HG03159 (cell line): ENCODE results near the gene NXPH4.
A peak's percentile ranks its signal among the peaks of the same experiment; 100 is the strongest.

ENCODE experiments used
- ATAC-seq: cut with Tn5 transposase; IDR thresholded peaks from one replicate; pipeline ENCODE4 v1.9.1; 2021; ENCODE audit warnings: mild to moderate bottlenecking, moderate library complexity; ENCODE audit not compliant: unreplicated experiment

Gene NXPH4

DNA sequence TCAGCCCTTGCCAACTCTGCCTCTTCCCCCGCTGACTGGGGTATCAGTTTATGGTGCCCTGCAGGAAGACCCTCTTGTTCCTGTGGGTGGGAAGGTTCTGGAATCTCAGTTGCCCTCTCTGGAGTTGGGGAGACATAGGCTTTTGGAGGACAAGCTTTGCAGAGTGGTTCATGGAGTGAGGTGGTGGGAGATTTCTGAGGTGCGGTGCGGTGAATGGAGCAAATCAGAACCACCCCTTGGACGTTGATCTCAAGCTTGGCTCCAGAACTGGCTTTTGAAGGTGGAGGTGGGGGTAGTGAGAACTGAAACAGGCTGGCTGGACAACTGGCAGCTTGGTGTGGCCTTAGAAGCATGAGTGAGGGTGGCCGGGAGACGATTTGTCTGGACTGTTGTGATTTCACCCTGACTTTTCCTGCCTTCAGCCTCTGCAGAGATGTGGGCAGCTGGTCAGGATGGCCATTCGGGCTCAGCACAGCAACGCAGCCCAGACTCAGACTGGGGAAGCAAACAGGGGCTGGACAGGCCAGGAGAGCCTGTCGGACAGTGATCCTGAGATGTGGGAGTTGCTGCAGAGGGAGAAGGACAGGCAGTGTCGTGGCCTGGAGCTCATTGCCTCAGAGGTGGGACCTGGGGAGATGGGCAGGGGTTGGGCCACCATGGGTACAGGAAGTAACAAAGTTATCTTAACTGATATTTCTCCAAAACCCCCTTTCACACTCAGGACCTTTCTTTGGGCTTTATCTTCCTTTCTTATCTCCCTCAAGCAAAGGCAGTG is 14.0 kb downstream of the NXPH4 start:
- ATAC-seq, result no peak

DNA sequence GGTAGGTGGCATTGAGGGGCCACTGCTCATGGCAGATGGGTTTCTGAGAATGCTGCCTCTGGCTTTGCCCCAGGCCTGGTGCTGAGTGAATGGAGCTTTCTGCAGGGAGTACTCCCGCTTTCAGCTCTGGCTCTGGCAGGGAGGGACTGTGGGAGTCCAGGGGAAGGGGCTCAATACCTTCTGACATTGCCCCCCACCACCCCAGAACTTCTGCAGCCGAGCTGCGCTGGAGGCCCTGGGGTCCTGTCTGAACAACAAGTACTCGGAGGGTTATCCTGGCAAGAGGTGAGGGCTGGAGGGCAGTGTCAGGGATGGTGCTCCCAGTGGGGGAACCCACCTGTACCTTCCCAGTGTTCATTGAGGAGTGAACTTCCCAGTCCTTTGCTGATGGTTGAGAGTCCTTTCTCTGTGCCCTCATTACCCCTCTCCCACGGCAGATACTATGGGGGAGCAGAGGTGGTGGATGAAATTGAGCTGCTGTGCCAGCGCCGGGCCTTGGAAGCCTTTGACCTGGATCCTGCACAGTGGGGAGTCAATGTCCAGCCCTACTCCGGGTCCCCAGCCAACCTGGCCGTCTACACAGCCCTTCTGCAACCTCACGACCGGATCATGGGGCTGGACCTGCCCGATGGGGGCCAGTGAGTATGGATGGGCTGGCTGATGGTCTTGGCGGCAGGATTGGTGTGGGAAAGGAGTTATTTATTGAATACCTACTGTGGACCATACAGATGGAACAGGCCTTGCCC is 14.9 kb downstream of the NXPH4 start:
- no peak for ATAC-seq

DNA sequence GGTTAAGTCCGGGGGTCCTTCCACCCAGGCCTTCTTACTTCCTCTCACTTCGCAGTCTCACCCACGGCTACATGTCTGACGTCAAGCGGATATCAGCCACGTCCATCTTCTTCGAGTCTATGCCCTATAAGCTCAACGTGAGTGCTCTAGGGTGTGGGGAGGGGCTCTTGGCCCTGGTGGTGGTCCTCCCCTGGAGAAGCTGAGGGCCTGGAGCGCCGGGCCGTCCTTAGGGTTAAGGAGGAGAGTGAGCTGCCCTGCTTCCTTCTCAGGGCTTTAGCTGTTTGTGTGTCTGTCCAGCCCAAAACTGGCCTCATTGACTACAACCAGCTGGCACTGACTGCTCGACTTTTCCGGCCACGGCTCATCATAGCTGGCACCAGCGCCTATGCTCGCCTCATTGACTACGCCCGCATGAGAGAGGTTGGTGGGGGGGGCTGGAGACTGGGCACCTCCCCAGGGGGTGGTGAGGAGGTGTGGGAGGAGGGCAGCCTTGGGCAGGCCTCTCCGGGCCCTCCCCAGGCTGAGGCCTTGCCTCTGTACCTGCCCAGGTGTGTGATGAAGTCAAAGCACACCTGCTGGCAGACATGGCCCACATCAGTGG is 15.7 kb downstream of the NXPH4 start:
- ATAC-seq, result no peak

DNA sequence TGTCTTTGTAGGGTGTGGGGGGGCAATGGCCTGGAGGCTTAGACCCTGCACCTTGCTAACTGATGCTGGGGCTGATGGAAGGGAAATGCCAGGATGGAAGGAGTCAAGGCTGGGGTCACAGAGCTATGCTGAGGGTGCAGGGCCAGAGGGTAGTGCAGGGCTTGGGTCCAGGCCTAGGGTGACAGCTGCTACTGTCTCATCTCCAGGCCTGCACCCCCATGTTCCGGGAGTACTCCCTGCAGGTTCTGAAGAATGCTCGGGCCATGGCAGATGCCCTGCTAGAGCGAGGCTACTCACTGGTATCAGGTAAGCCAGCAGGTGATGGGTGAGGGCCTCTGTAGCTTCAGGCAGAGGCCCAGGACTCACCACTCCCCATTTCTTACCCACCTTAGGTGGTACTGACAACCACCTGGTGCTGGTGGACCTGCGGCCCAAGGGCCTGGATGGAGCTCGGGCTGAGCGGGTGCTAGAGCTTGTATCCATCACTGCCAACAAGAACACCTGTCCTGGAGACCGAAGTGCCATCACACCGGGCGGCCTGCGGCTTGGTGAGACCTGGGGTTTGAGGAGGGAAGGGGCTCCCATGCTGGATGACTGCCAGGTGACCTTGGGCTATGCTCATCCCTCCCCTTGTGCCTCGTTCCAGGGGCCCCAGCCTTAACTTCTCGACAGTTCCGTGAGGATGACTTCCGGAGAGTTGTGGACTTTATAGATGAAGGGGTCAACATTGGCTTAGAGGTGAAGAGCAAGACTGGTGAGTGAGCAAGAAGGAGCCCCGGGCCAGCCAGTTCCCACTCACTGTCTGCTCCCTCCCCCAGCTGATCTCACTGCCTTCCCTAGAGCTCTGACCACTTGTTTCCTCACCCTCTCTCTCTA is 17.0 kb downstream of the NXPH4 start:
- no peak for ATAC-seq

DNA sequence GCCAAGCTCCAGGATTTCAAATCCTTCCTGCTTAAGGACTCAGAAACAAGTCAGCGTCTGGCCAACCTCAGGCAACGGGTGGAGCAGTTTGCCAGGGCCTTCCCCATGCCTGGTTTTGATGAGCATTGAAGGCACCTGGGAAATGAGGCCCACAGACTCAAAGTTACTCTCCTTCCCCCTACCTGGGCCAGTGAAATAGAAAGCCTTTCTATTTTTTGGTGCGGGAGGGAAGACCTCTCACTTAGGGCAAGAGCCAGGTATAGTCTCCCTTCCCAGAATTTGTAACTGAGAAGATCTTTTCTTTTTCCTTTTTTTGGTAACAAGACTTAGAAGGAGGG is 17.6 kb downstream of the NXPH4 start:
- no peak for ATAC-seq

DNA sequence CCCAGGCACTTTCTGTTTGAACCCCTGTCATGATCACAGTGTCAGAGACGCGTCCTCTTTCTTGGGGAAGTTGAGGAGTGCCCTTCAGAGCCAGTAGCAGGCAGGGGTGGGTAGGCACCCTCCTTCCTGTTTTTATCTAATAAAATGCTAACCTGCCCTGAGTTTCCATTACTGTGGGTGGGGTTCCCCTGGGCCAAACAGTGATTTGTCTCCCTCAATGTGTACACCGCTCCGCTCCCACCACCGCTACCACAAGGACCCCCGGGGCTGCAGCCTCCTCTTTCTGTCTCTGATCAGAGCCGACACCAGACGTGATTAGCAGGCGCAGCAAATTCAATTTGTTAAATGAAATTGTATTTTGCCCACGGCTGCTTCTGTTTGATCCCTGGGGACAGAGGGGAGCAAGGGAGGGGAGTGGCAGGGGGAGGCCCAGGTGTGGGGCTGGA is 18.0 kb downstream of the NXPH4 start:
- ATAC-seq, result no peak

DNA sequence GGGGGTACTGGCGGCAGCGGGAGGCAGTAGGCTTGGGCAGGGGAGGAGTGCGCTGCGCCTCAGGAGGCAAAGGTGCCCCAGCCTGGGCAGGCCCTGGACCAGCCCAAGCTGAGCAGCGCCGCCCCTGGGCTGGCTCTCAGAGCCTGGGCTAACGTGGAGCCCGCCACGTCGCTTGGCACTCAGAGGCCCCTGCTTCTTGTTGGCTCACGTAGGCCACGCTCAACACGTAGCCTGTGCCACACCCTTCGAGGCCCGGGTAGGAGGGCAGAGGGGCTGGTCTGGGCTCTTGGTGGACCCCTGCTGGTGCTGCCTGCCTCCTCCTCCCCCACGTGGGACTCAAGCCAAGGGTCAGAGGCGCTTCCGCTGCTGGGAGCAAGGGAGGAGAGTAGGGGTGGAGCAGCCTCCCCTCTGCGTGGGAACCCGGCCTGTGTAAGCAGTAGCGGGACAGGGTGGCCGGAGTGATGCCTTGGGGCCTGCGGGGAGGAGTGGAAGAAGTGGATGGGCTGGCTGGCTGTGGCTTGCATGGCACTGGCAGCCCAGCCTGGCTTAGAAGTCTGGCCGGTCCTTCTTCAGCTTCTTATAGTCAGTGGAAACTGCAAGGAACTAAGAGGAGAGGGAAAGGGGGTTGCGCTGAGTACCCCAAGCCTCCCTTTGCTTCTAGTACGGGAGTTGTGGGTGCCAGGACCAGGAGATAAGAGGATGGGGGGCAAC is 18.6 kb downstream of the NXPH4 start:
- no peak for ATAC-seq

DNA sequence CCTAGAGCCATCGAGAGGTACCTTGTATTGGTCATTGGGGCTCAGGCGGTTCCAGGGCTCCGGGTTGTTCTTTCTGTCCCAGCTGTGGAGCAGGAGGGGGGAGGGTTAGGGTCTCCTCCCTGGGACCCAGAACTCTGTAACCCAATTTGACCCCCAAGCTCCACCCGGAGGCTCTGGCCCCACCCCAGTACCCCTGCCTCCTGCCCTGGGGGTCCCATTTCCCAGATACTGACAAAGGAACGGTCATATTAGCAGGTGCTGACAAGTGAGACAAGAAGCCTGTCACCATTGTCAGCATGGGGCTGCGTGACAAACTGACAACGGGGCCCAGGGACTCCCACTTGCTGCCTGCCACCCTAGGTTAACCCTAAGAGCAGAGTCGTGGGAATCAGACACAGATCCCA is 19.1 kb downstream of the NXPH4 start:
- no peak for ATAC-seq

DNA sequence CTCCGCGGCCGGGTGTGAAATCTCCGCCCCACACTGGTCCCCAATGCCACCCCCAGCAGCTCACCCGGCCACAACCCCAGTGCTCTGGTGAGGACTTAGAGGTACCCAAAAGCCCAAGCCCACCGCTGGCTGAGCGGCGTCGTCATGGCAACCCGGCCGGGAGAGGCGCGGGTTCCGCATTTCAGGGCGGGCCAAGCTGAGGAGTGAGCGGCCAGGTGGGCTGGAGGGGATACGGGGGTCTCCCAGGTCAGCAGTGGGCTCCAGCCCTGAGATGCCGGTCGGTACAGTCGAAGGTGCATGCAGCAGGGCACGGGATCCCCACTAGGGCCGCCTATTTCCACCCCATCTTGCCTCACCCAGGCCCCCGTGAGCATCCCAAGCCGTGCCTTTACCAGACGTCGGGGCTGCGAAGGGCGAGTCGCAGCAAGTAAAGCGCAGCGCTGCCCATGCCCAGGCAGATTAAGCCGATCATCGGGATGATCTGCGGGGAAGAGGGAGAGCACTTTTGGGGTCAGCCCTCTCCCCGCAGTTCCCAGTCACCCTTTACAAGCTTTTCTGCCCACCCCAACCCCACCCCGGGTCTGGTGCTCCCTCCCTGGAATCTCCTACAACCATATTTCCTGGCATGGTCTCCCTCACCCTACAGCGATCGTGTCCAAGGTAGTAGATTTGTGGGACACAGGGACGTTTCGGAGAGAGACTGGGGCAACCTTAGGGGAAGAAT is 19.8 kb downstream of the NXPH4 start:
- no peak for ATAC-seq

DNA sequence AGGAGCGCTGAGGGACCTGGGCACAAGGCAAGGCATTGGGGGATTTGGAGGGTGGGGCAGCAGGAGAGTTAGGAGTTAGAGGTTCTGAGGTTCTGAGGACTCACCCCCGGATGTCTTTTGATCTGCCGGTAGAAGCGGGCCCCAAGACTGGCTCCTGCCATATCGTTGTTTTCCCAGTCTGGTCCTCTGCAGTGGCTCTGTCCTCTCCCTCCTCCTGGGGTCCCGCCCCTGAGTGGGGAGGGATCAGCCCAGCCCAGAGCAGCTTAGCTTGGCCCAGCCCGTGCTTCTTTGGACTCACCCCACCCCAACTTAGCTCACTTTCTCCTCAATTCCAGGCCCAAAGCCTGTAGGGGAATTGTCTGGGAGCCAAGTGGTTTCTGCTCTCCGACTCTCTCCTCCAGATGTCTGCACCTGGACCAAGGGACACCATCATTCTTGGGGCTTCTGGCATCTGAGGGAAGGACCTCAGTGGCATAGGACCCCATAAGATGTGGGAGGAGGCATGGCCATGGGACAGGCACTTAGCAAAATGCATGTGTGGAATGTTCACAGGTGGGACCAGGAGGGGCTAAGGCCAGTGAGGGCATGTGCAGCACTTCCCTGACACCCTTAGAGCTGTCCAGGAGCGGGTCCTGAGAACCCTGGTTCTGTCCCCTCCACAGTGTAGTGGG is 20.5 kb downstream of the NXPH4 start:
- ATAC-seq, result no peak

DNA sequence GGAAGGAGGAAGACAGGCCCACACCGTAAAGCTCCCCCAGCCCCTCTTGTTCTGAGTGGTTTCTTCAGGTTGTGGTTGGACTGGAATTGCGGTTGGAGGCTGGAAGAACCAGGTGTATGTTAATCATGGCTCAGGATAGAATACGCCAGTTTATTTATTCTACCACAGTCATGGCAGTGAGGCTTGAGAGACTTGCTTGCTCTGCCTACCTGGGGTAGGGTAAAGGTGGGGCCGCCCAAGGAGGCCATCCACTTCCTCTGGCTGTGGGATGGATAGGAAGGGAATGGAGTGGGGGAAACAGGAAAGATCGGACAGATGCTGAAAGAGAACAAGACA is 21.0 kb downstream of the NXPH4 start:
- ATAC-seq, result no peak

DNA sequence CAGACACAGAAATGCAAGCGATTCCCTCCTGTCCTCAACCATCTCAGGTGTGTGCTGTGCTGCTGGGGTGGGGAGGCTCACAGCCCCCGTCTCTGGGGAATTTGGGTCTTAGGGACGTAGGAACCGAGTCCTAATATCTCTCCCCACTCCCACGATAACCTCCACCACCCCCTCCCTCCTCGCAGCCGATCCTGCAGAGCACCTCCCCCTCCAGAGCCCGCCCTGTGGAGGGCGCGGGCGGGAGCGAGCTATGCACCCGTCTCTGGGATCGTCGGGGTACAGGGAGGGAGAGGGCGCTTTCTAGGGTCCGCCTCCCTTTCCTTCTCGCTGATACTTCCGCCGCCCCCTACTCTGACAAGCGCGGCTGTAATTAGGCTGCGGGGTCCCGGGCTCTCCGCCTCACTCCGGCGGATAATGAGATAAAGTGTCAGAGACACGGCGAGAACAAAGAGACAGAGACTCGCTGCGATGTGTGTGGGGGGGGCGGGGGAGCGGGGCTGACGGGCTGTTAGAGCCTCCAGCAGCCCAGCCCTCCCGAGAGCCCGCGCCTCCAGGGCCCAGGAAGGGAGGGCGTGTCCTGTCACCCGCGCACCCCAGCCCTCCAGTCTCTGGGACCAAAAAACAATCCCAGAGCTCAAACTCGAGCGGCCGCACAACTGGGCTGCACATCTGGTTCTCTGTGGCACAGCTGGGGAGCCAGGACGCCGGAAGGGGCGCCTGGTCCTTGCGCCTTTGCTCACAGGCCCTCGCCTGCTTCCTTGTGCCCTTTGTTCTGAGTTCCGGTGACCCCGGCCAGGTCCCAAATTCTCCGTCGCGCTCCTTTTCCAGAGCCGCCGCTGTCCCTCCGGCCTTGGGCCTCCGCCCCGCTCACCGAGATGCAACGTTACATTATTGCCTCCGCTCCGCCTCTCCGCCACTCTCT is 21.6 kb downstream of the NXPH4 start:
- ATAC-seq, result no peak

DNA sequence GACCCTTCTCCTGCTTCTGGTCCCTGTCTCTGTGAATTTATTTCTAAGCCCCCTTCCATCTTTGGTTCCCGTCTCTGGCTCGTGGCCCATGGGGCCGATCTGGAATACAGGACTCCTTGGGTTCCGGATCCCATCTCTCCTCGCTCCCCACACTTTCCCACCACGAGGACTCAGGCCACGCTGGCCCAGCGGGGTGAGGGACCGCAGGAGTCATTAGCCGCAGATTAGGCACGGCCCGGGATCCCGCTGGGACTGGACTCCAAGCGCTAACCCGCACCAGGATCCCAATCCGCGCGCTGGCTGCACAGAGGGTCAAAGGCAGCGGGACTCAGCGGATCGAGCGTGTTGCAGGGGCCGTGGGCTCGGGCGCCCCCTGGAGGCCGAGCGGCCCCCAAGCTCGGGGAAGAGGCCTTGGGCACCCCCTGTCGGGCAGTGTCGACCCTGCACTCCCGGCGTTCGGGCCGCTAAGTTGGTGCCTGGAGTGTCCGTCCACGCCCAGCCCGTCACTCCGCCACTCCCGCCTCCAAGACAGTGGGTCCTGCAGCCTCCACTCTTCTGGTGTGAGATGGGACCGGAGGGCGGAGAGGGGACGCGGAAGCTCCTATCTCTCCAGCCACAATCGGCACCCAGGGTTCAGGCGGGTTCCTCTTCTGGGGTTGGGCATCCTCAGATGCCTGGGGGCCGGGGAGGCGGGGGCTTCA is 22.4 kb downstream of the NXPH4 start:
- peak; percentile 45 for ATAC-seq

DNA sequence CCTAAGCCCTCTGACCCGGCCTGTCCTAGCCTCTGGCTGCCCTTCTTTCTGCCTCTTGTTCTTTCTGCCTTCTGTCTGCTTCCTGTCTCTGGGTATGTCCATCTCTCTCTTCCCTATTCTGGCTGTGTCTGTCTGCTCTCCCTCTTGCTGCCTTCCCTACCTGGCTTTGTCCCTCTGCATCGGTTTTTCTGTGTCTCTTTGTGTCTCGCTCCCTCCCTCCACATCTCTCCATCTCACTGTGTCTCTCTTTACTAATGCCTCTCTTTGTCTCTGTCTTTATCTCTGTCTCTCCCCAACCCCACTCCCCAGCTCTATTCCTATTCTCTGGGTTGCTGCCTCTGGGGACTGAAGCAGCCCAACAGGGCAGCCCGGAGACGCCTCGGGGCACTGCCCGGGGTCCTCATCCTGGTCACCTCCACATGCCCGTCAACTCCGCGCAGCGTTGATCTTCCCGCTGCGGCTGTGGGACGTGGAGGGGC is 23.0 kb downstream of the NXPH4 start:
- no peak for ATAC-seq

DNA sequence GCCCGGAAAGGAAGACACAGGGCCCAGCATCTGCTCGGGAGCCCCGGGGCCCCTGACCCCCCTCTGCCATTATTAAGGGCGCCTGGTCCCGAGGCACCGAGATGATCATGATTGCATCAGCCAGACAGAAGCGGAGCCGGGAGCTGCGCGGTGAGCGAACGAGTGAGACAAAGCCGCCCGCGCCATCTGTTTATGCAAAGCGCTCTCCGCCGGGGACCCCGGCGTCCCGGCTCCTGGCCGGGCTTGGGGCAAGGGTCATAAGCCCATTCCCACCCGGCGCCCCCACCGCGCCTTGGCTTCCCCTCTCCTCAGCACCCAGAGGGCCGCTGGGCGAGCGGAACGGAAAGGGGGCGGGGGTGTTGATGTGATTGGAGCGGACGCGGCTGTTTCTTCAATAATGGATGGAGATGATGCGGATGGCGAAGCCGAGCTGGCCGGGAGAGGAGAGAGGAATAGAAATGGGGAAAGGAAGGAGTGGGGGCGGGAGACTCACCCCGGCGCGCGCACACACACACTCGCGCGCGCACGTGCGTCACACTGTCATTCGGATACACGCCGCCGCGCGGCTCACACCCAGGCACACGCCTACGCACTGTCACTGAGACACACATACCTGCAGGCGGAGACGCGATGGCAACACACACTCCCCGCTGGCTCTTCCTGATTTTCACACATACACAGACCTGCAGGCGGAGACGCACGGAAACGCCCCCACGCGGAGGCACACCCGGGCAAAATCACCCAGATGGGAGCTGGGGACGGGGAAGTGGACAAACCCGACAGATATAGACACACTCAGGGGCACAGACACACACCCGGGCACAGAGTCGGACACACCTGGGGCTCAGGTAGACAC is 23.7 kb downstream of the NXPH4 start:
- no peak for ATAC-seq

DNA sequence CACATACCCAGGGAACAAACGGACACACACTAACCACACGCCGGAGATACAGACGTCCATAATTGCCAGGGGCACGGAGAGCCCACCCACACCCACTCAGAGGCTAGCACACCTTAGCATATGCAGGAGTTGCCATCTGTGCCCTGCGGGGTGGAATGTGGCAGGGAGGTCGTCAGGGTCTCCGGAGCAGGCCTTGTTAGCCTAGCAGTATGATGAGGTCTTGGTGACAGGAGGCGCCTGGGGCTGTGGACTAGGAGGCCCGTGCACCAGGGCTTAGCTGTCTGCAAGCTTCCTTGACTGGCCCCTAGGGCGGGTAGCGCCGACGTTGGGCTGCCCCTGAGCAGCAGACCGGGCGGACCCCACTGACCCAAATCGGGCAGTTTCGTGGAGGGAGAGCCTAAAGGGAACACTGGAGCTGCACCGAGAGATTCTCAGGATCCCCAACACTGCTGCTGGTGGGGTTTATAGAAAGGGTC is 24.4 kb downstream of the NXPH4 start:
- no peak for ATAC-seq
